ENCODE results near the gene PRDM5.

The PRDM5 gene

DNA sequence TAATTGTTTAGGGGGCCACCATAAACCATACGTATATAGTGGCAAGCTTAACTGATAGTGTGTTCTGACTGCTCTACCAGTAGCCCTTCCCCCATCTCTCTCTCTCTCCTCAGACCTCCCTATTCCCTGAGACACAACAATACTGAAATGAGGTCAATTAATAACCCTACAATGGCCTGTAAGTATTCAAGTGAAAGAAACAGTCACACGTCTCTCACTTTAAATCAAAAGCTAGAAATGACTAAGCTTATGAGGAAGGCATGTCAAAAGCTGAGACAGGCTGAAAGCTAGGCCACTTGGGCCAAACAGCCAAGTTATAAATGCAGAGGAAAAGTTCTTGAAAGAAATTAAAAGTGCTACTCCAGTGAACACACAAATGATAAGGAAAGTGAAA lies 78.0 kb downstream of the PRDM5 start:
- no peak for TF ChIP-seq FOXP2 (optimal IDR thresholded peaks at IDR 0.05; ENCODE audit: borderline replicate concordance, extremely low read depth, extremely low read length, insufficient read depth)
- TF ChIP-seq, protein P1, sequence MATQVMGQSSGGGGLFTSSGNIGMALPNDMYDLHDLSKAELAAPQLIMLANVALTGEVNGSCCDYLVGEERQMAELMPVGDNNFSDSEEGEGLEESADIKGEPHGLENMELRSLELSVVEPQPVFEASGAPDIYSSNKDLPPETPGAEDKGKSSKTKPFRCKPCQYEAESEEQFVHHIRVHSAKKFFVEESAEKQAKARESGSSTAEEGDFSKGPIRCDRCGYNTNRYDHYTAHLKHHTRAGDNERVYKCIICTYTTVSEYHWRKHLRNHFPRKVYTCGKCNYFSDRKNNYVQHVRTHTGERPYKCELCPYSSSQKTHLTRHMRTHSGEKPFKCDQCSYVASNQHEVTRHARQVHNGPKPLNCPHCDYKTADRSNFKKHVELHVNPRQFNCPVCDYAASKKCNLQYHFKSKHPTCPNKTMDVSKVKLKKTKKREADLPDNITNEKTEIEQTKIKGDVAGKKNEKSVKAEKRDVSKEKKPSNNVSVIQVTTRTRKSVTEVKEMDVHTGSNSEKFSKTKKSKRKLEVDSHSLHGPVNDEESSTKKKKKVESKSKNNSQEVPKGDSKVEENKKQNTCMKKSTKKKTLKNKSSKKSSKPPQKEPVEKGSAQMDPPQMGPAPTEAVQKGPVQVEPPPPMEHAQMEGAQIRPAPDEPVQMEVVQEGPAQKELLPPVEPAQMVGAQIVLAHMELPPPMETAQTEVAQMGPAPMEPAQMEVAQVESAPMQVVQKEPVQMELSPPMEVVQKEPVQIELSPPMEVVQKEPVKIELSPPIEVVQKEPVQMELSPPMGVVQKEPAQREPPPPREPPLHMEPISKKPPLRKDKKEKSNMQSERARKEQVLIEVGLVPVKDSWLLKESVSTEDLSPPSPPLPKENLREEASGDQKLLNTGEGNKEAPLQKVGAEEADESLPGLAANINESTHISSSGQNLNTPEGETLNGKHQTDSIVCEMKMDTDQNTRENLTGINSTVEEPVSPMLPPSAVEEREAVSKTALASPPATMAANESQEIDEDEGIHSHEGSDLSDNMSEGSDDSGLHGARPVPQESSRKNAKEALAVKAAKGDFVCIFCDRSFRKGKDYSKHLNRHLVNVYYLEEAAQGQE (IDR thresholded peaks at IDR 0.05; ENCODE audit: insufficient read depth in 1 of 2, low read depth in 2 of 2, low read length in 2 of 2) = no peak
- no peak for TF ChIP-seq SIN3A (IDR thresholded peaks at IDR 0.05; ENCODE audit: borderline replicate concordance, insufficient read depth, low read length)
- no peak for TF ChIP-seq POLR2AphosphoS5 (IDR thresholded peaks at IDR 0.05; ENCODE audit: low read depth, low read length)
- no peak for TF ChIP-seq TAF1 (IDR thresholded peaks at IDR 0.05; ENCODE audit: borderline replicate concordance, insufficient read depth, low read length)

GRCh38 chr4:120843849-120844527 lies 78.5 kb downstream of the PRDM5 start:
- TF ChIP-seq POLR2AphosphoS5 (IDR thresholded peaks at IDR 0.05; ENCODE audit: low read depth, low read length) (no peak), TAF1 (IDR thresholded peaks at IDR 0.05; ENCODE audit: borderline replicate concordance, insufficient read depth, low read length) (no peak), FOXP2 (optimal IDR thresholded peaks at IDR 0.05; ENCODE audit: borderline replicate concordance, extremely low read depth, extremely low read length, insufficient read depth) (no peak), SIN3A (IDR thresholded peaks at IDR 0.05; ENCODE audit: borderline replicate concordance, insufficient read depth, low read length) (no peak)
- TF ChIP-seq, protein P1 (IDR thresholded peaks at IDR 0.05; ENCODE audit: insufficient read depth in 1 of 2, low read depth in 2 of 2, low read length in 2 of 2) = no peak

GRCh38 chr4:120842031-120842430 lies 80.5 kb downstream of the PRDM5 start:
- TF ChIP-seq FOXP2 (optimal IDR thresholded peaks at IDR 0.05; ENCODE audit: borderline replicate concordance, extremely low read depth, extremely low read length, insufficient read depth) (no peak), POLR2AphosphoS5 (IDR thresholded peaks at IDR 0.05; ENCODE audit: low read depth, low read length) (no peak), TAF1 (IDR thresholded peaks at IDR 0.05; ENCODE audit: borderline replicate concordance, insufficient read depth, low read length) (no peak), SIN3A (IDR thresholded peaks at IDR 0.05; ENCODE audit: borderline replicate concordance, insufficient read depth, low read length) (no peak)
- TF ChIP-seq, protein P1 (IDR thresholded peaks at IDR 0.05; ENCODE audit: insufficient read depth in 1 of 2, low read depth in 2 of 2, low read length in 2 of 2) = no peak

GRCh38 chr4:120841580-120841979 lies 80.9 kb downstream of the PRDM5 start:
- TF ChIP-seq FOXP2 (optimal IDR thresholded peaks at IDR 0.05; ENCODE audit: borderline replicate concordance, extremely low read depth, extremely low read length, insufficient read depth) (no peak), SIN3A (IDR thresholded peaks at IDR 0.05; ENCODE audit: borderline replicate concordance, insufficient read depth, low read length) (no peak), TAF1 (IDR thresholded peaks at IDR 0.05; ENCODE audit: borderline replicate concordance, insufficient read depth, low read length) (no peak)
- TF ChIP-seq, protein P1 (IDR thresholded peaks at IDR 0.05; ENCODE audit: insufficient read depth in 1 of 2, low read depth in 2 of 2, low read length in 2 of 2) = no peak
